C4-2B (cell line): Measurements from ENCODE around the gene TMSB15C.
"Not testable (repeated sequence)": the region's sequence is repeated elsewhere in the genome, so short reads cannot be mapped to it uniquely, and the experiment has no call there.

Experiments
- H3K27ac ChIP-seq: fragments of 450-650 bp; 2 replicates; pipeline ENCODE4 v1.5.1; 2017
- ZFX ChIP-seq: fragments of 450-650 bp; IDR thresholded peaks from 2 replicates; pipeline ENCODE4 v1.6.1; 2017
- TF ChIP-seq, protein P1 (sequence below): fragments of 450-650 bp; conservative IDR thresholded peaks from 2 replicates; pipeline ENCODE4 v1.5.1; 2017; ENCODE audit warnings: mild to moderate bottlenecking

Gene TMSB15C

DNA sequence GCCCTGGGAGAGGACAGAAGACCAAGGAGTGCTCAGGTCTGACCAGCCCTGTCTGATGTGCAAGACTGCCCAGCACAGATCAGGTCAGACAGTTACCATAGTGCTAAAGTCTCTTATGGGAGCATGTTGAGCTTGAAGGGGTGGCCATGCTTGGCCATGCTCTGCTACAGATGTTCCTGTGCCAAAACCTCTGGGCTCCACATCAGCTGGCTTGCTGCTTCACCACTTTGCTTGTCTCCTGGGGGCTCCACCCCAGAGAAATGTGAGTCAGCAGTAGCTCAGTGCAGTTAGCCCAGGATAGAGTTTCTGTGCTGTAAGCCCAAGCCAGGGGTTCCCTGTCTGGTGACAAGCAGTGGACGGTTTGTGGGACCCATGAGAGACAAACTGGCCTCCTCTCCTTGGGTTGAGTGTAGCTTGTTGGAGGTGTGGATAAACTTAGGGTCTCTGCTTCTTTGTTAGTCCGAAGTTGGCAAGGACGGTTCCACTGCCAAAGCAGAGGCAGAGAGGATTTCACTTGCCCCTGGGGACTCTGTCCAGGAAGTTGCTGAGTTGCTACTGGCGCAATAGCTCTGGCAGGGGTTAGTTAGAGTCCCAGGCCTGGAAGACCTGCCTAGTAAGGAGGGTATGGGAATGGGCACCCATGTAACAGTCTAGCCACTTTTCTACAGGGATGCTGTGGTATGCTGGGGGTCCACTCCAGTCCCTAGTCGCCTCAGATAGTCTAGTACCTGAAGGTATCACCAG, 8.7 kb upstream of the TMSB15C start:
- TF ChIP-seq, protein P1, sequence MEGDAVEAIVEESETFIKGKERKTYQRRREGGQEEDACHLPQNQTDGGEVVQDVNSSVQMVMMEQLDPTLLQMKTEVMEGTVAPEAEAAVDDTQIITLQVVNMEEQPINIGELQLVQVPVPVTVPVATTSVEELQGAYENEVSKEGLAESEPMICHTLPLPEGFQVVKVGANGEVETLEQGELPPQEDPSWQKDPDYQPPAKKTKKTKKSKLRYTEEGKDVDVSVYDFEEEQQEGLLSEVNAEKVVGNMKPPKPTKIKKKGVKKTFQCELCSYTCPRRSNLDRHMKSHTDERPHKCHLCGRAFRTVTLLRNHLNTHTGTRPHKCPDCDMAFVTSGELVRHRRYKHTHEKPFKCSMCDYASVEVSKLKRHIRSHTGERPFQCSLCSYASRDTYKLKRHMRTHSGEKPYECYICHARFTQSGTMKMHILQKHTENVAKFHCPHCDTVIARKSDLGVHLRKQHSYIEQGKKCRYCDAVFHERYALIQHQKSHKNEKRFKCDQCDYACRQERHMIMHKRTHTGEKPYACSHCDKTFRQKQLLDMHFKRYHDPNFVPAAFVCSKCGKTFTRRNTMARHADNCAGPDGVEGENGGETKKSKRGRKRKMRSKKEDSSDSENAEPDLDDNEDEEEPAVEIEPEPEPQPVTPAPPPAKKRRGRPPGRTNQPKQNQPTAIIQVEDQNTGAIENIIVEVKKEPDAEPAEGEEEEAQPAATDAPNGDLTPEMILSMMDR: no peak
- H3K27ac ChIP-seq: no peak overlapping the region

DNA sequence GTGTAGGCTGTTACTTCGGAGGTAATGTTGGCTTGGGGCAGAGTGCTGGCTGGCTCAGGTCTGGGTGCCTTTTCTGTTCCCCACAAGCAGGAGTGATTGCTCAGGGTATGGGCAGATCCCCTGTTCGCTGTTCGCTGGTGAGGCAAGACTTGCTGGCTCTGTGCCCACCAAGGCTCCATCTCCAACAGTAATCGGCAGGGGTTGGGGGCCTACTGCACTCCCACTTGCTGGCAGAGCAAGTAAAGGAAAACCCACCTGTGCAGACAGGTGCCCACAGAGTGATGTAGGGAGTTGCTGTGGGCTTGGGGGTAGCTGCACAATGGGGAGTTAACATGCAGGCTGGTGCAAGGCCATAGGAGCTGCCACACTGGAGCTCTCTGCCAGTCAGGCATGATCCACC, 8.0 kb upstream of the TMSB15C start:
- H3K27ac ChIP-seq: no peak overlapping the region
- TF ChIP-seq, protein P1: no peak
- no peak for TF ChIP-seq ZFX

DNA sequence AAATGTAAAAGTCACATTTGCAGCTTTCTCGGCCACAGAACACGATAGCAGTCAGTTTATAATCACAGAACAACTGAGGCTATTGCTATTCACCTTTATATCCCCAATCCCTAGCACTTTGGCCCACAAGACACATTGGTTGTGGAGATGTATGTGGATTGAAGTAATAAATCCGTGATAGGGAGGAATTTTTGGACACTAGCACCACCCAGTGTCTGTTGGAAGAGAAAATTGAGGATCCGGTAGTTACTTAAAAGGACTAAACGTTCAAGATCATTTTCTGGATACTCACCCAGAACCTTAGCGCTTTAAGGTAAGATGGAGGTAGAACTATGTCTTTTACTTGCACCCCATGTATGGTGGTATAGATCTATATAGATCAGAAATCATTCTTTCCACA, 1.8 kb upstream of the TMSB15C start:
- not testable (repeated sequence) for H3K27ac ChIP-seq

DNA sequence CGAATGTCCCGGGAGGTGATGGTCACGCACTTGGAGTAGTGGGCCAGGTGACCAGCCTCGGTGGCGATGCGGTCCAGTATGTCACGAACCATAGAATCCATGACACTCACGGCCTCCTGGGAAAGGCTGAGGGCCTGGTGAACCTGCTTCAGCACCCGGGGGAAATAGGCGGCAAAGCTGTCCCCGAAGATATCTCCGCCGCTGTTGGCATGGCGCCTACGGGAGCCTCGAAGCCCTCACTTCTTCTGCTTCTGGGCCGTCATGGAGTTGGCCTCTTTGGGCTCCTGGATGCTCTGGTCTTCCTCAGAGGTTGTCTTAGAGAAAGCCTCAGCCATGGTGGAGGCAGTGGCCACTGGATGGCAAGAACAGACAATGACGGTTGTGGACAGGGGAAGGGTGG, 13.4 kb downstream of the TMSB15C start:
- not testable (repeated sequence) for H3K27ac ChIP-seq

DNA sequence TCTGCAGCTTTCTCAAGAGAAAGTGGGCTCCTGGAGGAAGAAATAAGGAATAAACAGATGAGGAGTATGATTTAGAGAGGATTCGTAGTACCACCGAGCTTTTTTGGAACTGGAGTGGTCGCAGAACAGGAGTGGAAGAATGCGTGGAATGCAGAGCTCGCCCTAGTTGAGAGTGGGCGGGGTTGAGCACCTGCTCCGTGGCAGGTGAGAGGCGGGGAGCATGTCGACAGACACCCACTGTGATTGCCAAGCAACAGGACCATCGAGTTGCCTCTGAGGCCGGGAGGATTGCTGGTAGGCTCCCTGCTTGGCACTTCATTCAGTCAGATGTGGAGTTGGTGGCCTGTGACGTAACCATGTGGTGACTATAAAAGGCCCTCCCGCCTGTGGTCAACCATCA, 21.1 kb downstream of the TMSB15C start:
- H3K27ac ChIP-seq: not testable (repeated sequence)

DNA sequence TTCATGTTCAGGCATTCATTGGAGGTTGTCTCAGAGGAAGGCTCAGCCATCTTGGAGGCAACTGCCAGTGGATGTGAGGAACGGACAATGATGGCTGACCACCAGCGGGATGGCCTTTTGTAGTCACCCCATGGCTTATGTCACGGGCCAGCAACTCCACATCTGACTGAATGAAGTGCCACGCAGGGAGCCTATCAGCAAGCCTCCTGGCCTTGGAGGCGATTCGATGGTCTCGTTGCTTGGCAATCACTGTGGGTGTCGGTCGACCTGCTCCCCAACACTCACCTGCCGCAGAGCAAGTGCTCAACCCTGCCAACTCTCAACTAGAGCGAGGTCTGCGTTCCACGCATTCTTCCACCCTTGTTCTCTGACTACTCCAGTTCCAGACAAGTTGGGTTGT, 28.9 kb downstream of the TMSB15C start:
- no peak for TF ChIP-seq ZFX
- TF ChIP-seq, protein P1: no peak

DNA sequence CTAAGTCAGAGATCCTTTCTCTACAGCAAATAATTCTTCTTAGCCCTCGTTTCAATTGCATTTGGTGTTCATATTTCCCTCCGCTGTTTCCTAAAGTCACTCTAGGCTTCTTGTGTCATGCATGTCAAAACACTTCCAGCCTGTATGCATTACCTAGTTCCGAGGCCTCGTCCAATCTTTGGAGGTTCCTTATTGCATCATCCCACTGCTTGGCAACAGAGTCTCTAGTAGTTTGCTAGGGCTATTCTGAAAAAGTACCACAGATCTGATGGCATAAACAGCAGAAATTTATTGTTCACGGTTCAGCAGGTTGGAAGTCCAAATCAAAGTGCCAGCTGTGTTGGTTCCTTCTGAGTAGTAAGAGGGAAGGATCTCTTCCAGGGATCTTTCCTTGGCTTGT, 30.4 kb downstream of the TMSB15C start:
- H3K27ac ChIP-seq: no peak overlapping the region

More for the DNA sequence above, 28.9 kb downstream of the TMSB15C start:
- no peak overlapping the region for H3K27ac ChIP-seq

DNA sequence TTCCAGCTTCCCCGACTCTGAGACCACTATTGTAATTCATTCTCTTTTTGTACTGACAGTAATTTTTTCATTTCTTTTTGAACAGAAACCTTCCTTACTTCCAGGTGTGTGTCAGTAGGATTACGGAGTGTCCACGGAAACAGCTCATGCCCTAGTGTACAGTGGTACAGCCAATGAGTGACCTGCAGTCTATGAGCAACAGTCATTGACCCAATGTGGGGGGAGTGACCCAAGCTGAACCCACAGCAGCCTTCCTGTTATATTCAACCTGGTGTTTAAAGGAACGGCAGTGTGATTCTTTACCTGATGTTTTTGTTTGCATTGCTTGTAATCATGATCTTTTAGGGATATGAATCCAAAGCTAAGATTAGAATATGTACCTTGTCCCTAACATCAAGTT, 35.0 kb downstream of the TMSB15C start:
- TF ChIP-seq, protein P1: no peak
- TF ChIP-seq ZFX: no peak
- no peak overlapping the region for H3K27ac ChIP-seq

More for the DNA sequence above, 30.4 kb downstream of the TMSB15C start:
- TF ChIP-seq, protein P1: no peak
- no peak for TF ChIP-seq ZFX

DNA sequence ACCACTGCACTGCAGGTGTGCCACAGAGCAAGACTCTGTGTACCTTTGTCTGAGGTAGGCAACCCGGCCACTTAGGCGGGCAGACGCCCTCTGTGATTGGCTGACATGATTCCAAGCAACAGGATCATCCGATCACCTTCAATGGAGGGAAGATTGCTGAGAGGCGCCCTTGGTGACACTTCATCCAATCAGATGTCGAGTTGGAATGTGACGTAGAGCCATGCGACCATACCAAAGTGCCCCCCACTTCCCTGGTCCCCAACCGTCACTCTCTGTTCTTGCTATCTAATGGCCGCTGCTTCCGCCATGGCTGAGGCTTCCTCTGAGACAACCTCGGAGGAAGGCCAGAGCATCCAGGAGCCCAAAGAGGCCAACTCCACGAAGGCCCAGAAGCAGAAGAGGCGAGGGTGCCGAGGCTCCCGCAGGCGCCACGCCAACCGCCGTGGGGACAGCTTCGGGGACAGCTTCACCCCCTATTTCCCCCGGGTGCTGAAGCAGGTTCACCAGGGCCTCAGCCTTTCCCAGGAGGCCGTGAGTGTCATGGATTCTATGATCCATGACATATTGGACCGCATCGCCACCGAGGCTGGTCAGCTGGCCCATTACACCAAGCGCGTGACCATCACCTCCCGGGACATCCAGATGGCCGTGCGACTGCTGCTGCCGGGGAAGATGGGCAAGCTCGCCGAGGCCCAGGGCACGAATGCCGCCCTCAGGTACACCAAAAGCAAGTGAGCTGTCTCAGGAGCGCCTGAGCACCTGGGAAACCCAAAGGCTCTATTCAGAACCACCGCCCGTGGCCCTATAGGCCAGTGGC, 36.1 kb downstream of the TMSB15C start, which contains the start of gene H2BW2:
Gene H2BW2 (plus strand): TSS at position 268 of the 817 bp plus-strand sequence. CDS start 39 bp downstream, at position 307.
- no peak within 1 kb of the TSS for H3K27ac ChIP-seq
- TF ChIP-seq ZFX: no peak
- TF ChIP-seq, protein P1: no peak
